Mucosa of stomach (tissue), 1 donor: ENCODE measurements around the gene RUFY1.
A peak's percentile ranks its signal among the peaks of the same experiment; 100 is the strongest.
"Not testable (repeated sequence)": the region's sequence is repeated elsewhere in the genome, so short reads cannot be mapped to it uniquely, and the experiment has no call there.

Experiments
- H3K27me3 ChIP-seq: one replicate; pipeline ENCODE4 v1.7.0; 2013; ENCODE audit warnings: mild to moderate bottlenecking, low read length; ENCODE audit not compliant: control insufficient read depth, insufficient read depth
- H3K36me3 ChIP-seq: one replicate; pipeline ENCODE4 v1.7.0; 2013; ENCODE audit warnings: low read length; ENCODE audit not compliant: control insufficient read depth, insufficient read depth
- H3K4me1 ChIP-seq: one replicate; pipeline ENCODE4 v1.7.0; 2013; ENCODE audit warnings: mild to moderate bottlenecking, low read length; ENCODE audit not compliant: control insufficient read depth, insufficient read depth
- H3K4me3 ChIP-seq: one replicate; pipeline ENCODE4 v1.7.0; 2013; ENCODE audit warnings: low read length
- H3K9ac ChIP-seq: one replicate; pipeline ENCODE4 v1.7.0; 2013; ENCODE audit warnings: mild to moderate bottlenecking, low read length, moderate library complexity
- H3K9me3 ChIP-seq: one replicate; pipeline ENCODE4 v1.7.0; 2013; ENCODE audit warnings: mild to moderate bottlenecking, low read length, moderate library complexity; ENCODE audit not compliant: control insufficient read depth
- donor health status: Pancreatic carcinoma.

The RUFY1 gene, protein sequence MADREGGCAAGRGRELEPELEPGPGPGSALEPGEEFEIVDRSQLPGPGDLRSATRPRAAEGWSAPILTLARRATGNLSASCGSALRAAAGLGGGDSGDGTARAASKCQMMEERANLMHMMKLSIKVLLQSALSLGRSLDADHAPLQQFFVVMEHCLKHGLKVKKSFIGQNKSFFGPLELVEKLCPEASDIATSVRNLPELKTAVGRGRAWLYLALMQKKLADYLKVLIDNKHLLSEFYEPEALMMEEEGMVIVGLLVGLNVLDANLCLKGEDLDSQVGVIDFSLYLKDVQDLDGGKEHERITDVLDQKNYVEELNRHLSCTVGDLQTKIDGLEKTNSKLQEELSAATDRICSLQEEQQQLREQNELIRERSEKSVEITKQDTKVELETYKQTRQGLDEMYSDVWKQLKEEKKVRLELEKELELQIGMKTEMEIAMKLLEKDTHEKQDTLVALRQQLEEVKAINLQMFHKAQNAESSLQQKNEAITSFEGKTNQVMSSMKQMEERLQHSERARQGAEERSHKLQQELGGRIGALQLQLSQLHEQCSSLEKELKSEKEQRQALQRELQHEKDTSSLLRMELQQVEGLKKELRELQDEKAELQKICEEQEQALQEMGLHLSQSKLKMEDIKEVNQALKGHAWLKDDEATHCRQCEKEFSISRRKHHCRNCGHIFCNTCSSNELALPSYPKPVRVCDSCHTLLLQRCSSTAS

DNA sequence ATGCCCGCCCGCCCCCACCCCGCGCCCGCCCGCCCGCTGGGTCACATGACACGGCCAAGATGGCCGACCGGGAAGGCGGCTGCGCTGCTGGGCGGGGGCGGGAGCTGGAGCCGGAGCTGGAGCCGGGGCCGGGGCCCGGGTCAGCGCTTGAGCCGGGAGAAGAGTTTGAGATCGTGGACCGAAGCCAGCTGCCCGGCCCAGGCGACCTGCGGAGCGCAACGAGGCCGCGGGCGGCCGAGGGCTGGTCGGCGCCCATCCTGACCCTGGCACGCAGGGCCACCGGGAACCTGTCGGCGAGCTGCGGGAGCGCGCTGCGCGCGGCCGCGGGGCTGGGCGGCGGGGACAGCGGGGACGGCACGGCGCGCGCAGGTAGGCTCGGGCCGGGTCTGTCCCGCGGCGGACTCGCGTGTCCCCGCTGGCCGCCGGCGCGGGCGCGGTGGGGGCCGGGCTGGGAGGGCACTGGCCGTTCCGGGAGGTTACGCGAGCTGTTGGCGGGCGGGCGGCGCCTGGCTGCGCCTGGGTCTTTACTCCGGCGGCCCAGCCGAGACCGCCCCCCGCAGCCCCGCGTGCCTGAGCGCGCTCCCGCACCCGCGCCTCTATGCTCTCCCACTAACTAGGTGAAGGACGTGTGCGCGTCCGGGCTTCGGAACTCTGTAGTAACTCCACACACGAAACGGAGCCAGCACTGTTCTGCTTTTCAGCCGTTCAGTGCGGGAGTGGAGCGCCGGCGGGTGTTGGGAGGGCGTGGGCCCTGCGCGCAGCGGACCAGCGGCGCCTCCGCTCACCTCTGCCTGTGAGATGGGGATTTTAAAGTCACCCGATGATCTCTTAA lies at the start of gene RUFY1:
TSS of gene RUFY1 (plus strand) at position 44 of the 832 bp plus-strand sequence. CDS start at position 60, 16 bp downstream.
- H3K27me3 ChIP-seq = no peaks in the 10 kb centered on the region

DNA sequence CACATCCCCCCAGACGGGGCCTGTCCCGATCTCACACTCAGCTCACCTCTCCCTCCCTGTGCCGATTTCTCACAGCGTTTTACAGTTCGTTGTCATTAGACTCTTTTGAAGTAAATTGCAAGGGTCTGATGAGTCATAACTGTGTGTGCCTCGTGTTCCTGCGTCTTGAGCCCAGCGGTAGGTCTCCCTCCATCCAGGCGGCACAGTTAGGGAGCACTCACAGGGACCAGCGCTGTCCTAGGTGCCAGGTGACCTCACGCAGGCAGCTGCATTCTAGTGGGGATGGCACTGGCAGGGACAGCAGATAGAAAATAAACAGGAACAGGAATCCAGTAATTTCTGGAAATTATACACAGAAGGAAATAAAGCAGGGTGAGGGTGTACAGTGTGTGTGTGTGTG lies 48.4 kb upstream of the RUFY1 start:
- not testable (repeated sequence) for H3K4me1 ChIP-seq, H3K27me3 ChIP-seq, H3K9ac ChIP-seq, H3K4me3 ChIP-seq, H3K36me3 ChIP-seq, H3K9me3 ChIP-seq

More for the DNA sequence above, at the start of gene RUFY1:
- no peaks in the 10 kb centered on the region for H3K9me3 ChIP-seq
- H3K36me3 ChIP-seq = no peaks in the 10 kb centered on the region
- peak within 1 kb of the TSS; percentile 72 for H3K4me3 ChIP-seq
- peak within 1 kb of the TSS; percentile 88 for H3K9ac ChIP-seq
- H3K4me1 ChIP-seq = peaks cover 6% of the 10 kb centered on the region

DNA sequence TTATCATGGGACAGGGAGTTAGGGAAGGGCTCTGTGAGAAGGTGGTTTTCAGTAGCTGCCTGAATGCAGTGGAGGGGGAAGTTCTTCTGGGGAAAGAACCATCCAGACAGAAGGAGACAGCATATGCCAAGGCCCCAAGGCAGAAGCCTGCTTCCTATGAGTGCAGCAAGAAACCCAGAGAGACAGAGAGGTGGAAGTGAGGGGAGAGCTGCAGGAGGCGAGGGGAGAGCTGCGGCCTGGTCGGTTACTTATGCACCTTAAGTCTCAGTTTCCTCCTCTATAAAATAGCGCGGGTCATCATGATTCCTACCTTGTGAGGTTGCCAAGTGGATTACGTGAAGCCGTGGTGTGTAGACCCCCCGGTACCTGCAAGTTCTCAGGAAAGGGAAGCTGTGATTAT lies 47.9 kb upstream of the RUFY1 start:
- H3K9me3 ChIP-seq, H3K9ac ChIP-seq, H3K36me3 ChIP-seq, H3K4me1 ChIP-seq, H3K27me3 ChIP-seq, H3K4me3 ChIP-seq: not testable (repeated sequence)

DNA sequence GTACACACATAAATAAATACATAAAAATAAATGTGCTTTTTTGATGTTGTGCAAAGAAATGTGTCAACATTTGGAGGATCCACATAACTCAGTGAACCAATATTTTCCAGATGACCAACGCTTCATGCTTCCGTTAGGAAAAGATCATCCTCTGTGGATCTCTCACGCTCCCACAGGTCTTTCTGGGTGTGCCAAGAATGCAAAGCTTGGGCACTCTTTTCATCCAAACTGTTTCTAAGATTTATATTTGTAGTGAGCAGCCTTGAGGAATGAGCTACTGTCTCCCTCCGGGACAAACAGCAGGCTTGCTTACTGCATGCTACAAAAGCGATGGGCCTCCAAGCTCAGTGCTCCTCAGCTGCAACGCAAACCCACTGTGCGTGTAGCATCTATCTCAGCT lies 46.2 kb upstream of the RUFY1 start:
- Histone ChIP-seq H3K27me3 (no peaks in the 10 kb centered on the region), H3K9me3 (no peaks in the 10 kb centered on the region), H3K4me1 (no peaks in the 10 kb centered on the region), H3K4me3 (no peak overlapping the region), H3K36me3 (no peaks in the 10 kb centered on the region), H3K9ac (no peak overlapping the region)

DNA sequence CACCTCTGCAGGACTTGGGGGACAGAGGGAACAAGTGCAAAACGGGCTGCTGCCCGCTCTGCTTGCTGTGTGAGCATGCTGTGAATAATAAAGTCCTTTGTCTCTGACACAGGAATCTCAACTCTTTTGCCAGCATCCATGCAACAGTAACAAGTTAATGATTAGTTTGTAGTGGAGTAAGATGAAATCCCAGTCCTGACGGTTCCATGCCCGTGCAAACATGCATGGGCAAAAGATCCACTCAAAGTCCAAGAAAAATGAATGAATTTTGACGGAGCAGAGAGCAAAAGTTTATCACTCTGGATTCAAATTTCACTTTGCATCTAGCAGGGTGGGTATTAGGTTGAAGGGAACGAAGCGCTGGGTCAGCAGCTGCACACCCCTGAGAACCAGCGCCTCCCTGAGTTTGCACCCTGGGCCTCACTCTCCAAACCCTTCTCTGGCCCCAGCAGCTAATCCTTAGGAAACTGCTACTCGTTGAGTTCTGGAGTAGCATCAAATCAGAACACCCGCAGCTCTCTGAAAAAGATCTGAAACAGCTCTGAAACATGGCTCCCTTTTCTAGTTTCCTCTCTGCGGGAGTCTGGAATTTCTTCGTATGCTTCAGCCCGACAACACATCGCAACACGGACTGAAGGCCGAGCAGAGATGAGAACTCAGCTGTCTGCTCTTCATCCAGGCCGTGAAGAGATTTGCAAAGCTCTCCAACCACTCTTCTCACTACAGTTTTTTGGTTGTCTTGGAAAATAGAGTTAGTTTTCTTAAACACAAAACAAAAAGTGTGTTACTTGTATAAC lies 45.6 kb upstream of the RUFY1 start:
- H3K36me3 ChIP-seq = no peaks in the 10 kb centered on the region
- no peak overlapping the region for H3K4me3 ChIP-seq
- no peaks in the 10 kb centered on the region for H3K27me3 ChIP-seq
- H3K9ac ChIP-seq = no peak overlapping the region
- no peaks in the 10 kb centered on the region for H3K4me1 ChIP-seq
- no peaks in the 10 kb centered on the region for H3K9me3 ChIP-seq

DNA sequence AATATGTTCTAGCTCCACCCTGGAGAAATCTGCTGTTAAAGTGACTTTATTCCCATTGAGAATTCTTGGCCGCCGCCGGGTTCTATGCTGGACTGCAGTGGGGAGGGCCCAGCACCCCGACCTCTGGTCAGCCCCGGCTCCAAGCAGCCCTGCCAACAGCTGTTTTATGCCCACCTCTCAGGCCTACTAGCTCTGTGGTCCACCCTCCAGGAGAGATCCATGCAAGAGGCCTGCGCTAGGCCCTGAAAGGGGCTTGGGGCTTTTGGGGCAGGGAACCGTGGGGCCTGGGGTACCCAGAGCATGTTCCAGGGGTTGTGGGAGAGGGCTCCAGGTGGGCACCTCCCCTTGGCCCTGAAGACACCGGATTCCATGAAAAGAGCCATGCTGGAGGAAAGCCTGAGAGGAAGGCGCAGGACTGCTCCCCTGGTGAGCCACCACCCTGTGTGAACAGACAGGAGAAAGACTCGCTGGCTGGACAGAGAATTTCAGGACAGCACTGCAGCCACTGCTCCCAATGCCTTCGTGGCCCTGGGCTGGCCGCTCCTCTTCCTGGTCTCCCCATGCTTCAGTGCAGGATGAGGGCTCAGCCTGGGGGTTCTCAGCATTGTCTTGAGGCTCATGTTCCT lies 44.6 kb upstream of the RUFY1 start:
- no peaks in the 10 kb centered on the region for H3K27me3 ChIP-seq
- H3K9ac ChIP-seq = no peak overlapping the region
- H3K4me3 ChIP-seq = no peak overlapping the region
- no peaks in the 10 kb centered on the region for H3K4me1 ChIP-seq
- H3K36me3 ChIP-seq = no peaks in the 10 kb centered on the region
- no peaks in the 10 kb centered on the region for H3K9me3 ChIP-seq

DNA sequence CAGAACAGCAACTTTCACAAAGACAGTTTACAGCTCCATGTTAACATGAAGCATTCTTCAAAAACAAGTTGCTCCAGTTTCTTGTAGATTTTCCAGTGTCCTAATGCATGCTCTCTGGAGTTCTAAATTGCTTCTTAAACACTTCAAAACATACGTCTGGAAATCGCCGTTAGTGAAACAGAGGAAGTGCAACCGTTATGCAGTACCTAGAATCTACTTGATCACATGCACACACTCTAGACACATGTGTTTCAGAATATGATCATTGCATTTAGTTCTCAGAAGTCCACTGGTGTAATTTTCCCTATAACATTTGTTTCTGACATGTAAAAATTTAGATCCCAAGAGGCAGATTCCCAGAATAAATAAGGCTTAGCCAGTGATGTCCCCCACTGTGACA lies 41.1 kb upstream of the RUFY1 start:
- no peak overlapping the region for H3K9ac ChIP-seq
- no peaks in the 10 kb centered on the region for H3K27me3 ChIP-seq
- H3K9me3 ChIP-seq = no peaks in the 10 kb centered on the region
- no peaks in the 10 kb centered on the region for H3K36me3 ChIP-seq
- H3K4me3 ChIP-seq = no peak overlapping the region
- no peaks in the 10 kb centered on the region for H3K4me1 ChIP-seq

DNA sequence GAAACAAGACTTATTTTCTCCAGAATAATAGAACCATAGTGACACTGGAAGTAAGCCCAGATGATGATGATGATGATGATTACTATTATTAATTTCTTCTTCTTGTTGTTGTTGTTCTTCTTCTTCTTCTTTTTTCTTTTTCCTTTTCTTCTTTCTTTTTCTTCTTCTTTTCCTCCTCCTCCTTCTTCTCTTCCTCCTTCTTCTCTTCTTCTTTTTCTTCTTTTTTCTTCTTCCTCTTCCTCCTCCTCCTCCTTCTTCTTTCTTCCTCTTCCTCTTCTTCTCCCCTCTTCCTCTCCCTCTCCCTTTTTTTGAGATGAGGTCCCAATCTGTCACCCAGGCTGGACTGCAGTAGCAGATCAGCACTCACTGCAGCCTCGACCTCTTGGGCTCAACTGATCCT lies 40.5 kb upstream of the RUFY1 start:
- no peaks in the 10 kb centered on the region for H3K9me3 ChIP-seq
- H3K27me3 ChIP-seq = no peaks in the 10 kb centered on the region
- no peak overlapping the region for H3K4me3 ChIP-seq
- no peaks in the 10 kb centered on the region for H3K4me1 ChIP-seq
- H3K36me3 ChIP-seq = no peaks in the 10 kb centered on the region
- H3K9ac ChIP-seq = no peak overlapping the region

DNA sequence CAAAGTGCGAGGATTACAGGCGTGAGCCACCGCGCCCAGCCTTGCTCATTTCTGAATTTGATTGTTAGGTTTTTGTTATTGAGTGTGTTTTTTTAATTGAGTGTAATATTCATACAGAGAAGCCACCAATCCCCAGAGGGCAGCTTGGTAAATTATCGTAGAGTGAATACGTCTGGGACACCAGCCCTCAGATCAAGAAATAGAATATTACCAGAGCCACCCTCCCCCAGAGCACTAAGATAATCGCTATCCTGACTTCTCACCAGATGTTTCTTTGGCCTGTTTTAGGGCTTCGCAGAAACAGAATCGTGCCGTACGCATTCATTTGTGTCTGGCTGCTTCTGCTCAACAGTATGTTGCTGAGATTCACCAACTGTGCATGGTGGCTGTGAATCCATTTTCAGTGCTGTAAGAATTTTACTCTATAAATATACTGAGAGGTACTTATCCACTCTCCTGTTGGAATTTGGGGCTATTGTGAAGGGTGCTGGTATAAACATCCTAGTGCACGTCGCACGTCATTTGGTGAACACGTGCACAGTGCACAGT lies 37.8 kb upstream of the RUFY1 start:
- Histone ChIP-seq H3K36me3 (no peaks in the 10 kb centered on the region), H3K4me1 (no peaks in the 10 kb centered on the region), H3K27me3 (no peaks in the 10 kb centered on the region), H3K9ac (no peak overlapping the region), H3K9me3 (no peaks in the 10 kb centered on the region), H3K4me3 (no peak overlapping the region)

DNA sequence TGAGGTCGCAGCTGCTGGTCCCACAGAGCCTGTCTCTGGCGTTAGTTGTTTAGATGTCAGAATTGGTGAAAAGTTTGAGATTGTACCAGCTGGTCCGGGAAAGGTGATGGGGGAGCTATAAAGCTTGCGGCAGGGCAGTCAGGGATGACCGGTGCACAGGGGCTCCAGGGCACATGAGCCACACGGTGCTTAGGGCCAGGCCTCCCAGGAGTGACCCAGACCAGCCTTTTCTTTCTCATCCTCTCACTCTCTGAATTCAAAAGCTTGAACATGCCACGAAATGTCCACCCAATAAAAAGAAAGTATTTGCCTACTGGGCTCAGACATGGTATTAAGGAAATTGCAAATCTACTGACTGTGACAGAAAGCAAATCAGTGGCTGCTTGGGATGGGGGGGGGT lies 34.9 kb upstream of the RUFY1 start:
- not testable (repeated sequence) for H3K9me3 ChIP-seq, H3K27me3 ChIP-seq, H3K4me3 ChIP-seq, H3K36me3 ChIP-seq, H3K9ac ChIP-seq, H3K4me1 ChIP-seq

DNA sequence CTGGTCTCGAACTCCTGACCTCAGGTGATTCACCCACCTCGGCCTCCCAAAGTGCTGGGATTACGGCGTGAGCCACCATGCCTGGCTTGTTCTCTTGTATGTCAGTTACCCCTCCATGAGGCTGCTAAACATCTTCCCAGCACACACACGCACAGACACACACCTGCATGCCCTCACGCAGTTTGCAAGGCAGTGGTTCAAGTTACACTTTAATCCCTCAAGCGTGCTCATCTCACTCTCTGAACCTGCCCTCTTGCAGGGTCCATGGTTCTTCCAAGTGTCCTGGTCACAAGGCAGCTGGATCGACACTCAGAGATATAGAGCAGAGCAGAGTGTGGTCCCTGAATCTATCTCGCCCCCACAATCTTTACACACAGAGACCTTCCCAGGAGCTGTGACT lies 34.1 kb upstream of the RUFY1 start:
- no peaks in the 10 kb centered on the region for H3K36me3 ChIP-seq
- no peaks in the 10 kb centered on the region for H3K9me3 ChIP-seq
- no peak overlapping the region for H3K4me3 ChIP-seq
- H3K4me1 ChIP-seq = no peaks in the 10 kb centered on the region
- H3K27me3 ChIP-seq = no peaks in the 10 kb centered on the region
- H3K9ac ChIP-seq = no peak overlapping the region
